Prostate gland (tissue), 2 donors: ENCODE data around the gene KDM4B. TPM values are rescaled to one million over a fixed set of nuclear protein-coding genes. Genes with fewer than 3 reads are reported as not detected.

Source experiments
- DNase-seq: peaks from one replicate; pipeline ENCODE4 v3.0.0-alpha.2; 2019; ENCODE audit warnings: low spot score
- H3K27ac ChIP-seq, 2 donors: fragments of 200-600 bp; sonication (generic); 2 replicates each; pipeline ENCODE4 v1.5.1; 2017 to 2019
- H3K27me3 ChIP-seq: fragments of 200-600 bp; sonication (generic); replicated peaks from 2 replicates; pipeline ENCODE4 v1.5.1; 2019; ENCODE audit not compliant: insufficient read depth
- H3K36me3 ChIP-seq, 2 donors: fragments of 200-600 bp; sonication (generic); 1 replicate in 1 of 2; 2 replicates in 1 of 2; pipeline versions ENCODE4 v1.5.1 to v1.8.1; 2017 to 2019
- H3K4me1 ChIP-seq: fragments of 200-600 bp; sonication (generic); replicated peaks from 2 replicates; pipeline ENCODE4 v1.5.1; 2019
- H3K4me3 ChIP-seq, 2 donors: fragments of 200-600 bp; sonication (generic); 2 replicates each; pipeline ENCODE4 v1.5.1; 2017 to 2019
- H3K9me3 ChIP-seq: fragments of 200-600 bp; sonication (generic); 2 replicates; pipeline ENCODE4 v1.5.1; 2017
- CTCF ChIP-seq, 4 experiments: fragments of 200-600 bp in 2 of 4; fragments of 450-650 bp in 2 of 4; sonication (generic) in 2 of 4; IDR thresholded peaks; 1 replicate in 3 of 4; 2 replicates in 1 of 4; pipeline ENCODE4 v1.5.1; 2016 to 2019; ENCODE audit warnings: antibody characterized with exemption in 4 of 4, mild to moderate bottlenecking in 2 of 4, moderate library complexity in 2 of 4
- POLR2A ChIP-seq: fragments of 450-650 bp; IDR thresholded peaks from one replicate; pipeline ENCODE4 v1.6.1; 2016; ENCODE audit warnings: antibody characterized with exemption, mild to moderate bottlenecking
- POLR2AphosphoS5 ChIP-seq: sonication (generic); formaldehyde crosslinking; IDR thresholded peaks from one replicate; pipeline ENCODE4 v1.6.1; 2017; ENCODE audit warnings: antibody characterized with exemption
- WGBS: methylation state at CpG from one replicate; pipeline ENCODE4 v1.1.5; 2018; 5-methylcytosine and 5-hydroxymethylcytosine counted together
- intact Hi-C: fragments of 100-400 bp; cut with DNase I; formaldehyde crosslinking; loops from one replicate; pipeline ENCODE4 v1.14.2; 2022
- total RNA-seq, 2 donors: library from RNA; depleted of rRNA; stranded (reverse); fragments of >200 nt; gene quantifications; one replicate each; pipeline ENCODE4 v1.1.0, GENCODE V29; 2016

Gene KDM4B
- total RNA-seq, 2 donors from 2014 or later = 74.6 to 136 TPM

- intact Hi-C loops = no loop called here
- peaks cover 15% of the 10 kb centered on the region for H3K4me1 ChIP-seq
- no peaks in the 10 kb centered on the region for H3K36me3 ChIP-seq
- TF ChIP-seq POLR2AphosphoS5 (no peak), POLR2A (no peak), CTCF (IDR thresholded peaks at IDR 0.05) (no peak)
- 48% methylated on average over 24 of the region's 28 CpGs for WGBS
- H3K27me3 ChIP-seq = no peaks in the 10 kb centered on the region
- no peak overlapping the region for H3K4me3 ChIP-seq
- H3K27ac ChIP-seq = peak overlapping the region; percentile 55 to 73
- no peaks in the 10 kb centered on the region for H3K9me3 ChIP-seq
- no peak for DNase-seq
Measured at GRCh38 chr19:5091684-5092480, 123.0 kb downstream of the KDM4B start.

GRCh38 chr19:5092481-5092843, 123.5 kb downstream of the KDM4B start:
- no peak overlapping the region for H3K4me3 ChIP-seq
- H3K4me1 ChIP-seq = peaks cover 15% of the 10 kb centered on the region
- no peaks in the 10 kb centered on the region for H3K9me3 ChIP-seq
- H3K27ac ChIP-seq = peak overlapping the region; percentile 55 to 73
- intact Hi-C loops = no loop called here
- H3K36me3 ChIP-seq = no peaks in the 10 kb centered on the region
- no peak for DNase-seq
- no peaks in the 10 kb centered on the region for H3K27me3 ChIP-seq
- WGBS = 90% methylated on average over 14 of the region's 14 CpGs
- TF ChIP-seq CTCF (IDR thresholded peaks at IDR 0.05) = no peak
- no peak for TF ChIP-seq POLR2A
- TF ChIP-seq POLR2AphosphoS5 = no peak

DNA sequence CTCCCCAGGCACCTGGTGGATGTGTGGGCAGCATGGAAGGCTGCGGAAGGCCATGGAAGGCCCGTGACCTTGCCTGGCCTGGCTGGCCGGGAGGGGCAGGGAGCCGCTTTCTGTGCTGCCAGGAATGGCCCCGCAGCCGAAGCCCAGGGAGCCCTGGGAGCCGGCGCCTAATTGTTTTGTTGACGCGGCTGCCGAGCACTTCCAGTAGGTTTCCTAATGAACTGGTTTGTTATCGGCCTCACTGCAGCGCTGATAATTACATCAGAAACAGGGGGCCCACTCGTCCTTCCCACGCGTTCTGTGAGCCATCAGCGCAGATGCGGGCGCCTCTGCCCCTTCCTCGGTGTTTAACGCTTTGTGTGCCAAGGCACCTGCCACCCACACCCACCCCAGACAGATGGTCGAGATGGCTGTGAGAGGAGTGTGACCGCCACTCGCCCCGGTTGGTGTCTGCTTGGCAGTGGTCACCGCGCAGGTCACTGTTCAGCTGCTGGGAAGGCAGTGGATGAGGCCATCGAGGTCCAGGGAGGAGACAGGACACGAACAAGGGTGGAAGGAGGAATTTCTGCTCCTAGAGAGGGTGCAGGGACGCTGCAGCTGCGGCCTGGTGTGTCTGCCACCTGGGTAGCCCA, 124.5 kb downstream of the KDM4B start:
- TF ChIP-seq CTCF (IDR thresholded peaks at IDR 0.05) = no peak
- no peak for TF ChIP-seq POLR2AphosphoS5
- TF ChIP-seq POLR2A = no peak
- 80% methylated on average over 31 of the region's 31 CpGs for WGBS

GRCh38 chr19:5093948-5094718, 125.2 kb downstream of the KDM4B start:
- WGBS = 92% methylated on average over 26 of the region's 26 CpGs
- H3K4me3 ChIP-seq = no peak overlapping the region
- no peak for DNase-seq
- no peaks in the 10 kb centered on the region for H3K27me3 ChIP-seq
- intact Hi-C loops = no loop called here
- peaks cover 15% of the 10 kb centered on the region for H3K4me1 ChIP-seq
- no peaks in the 10 kb centered on the region for H3K36me3 ChIP-seq
- H3K27ac ChIP-seq = no peak overlapping the region
- TF ChIP-seq POLR2AphosphoS5 (no peak), POLR2A (no peak), CTCF (IDR thresholded peaks at IDR 0.05) (no peak)
- no peaks in the 10 kb centered on the region for H3K9me3 ChIP-seq

More for the DNA sequence above, 124.5 kb downstream of the KDM4B start:
- H3K9me3 ChIP-seq = no peaks in the 10 kb centered on the region
- no peak for DNase-seq
- H3K27me3 ChIP-seq = no peaks in the 10 kb centered on the region
- no peaks in the 10 kb centered on the region for H3K36me3 ChIP-seq
- H3K4me1 ChIP-seq = peaks cover 15% of the 10 kb centered on the region
- intact Hi-C loops = no loop called here
- no peak overlapping the region for H3K4me3 ChIP-seq
- H3K27ac ChIP-seq = no peak overlapping the region
